Epithelial cell of esophagus (primary cell): ENCODE data around the gene VLDLR.

Experiments
- DNase-seq: peaks from one replicate; pipeline ENCODE4 v3.0.0; 2010; ENCODE audit warnings: low read depth
- H3K4me3 ChIP-seq: 2 replicates; pipeline ENCODE4 v1.5.1; 2011; ENCODE audit warnings: mild to moderate bottlenecking, low read length, control low read depth
- CTCF ChIP-seq: IDR thresholded peaks from 2 replicates; pipeline ENCODE4 v1.5.1; 2011; ENCODE audit warnings: low read depth, mild to moderate bottlenecking, low read length, control low read depth, inconsistent platforms; ENCODE audit not compliant: insufficient read depth; ENCODE audit errors: missing control alignments

The VLDLR gene

GRCh38 chr9:2628919-2629318 lies 7.3 kb downstream of the VLDLR start:
- DNase-seq: peak; percentile 72
- H3K4me3 ChIP-seq: no peak overlapping the region
- TF ChIP-seq CTCF: no peak

- no peak for TF ChIP-seq CTCF
- DNase-seq: no peak
These were observed 8.6 kb downstream of the VLDLR start for GRCh38 chr9:2630158-2630557.

GRCh38 chr9:2631263-2631662 lies 9.7 kb downstream of the VLDLR start:
- H3K4me3 ChIP-seq: no peak overlapping the region
- no peak for DNase-seq
- no peak for TF ChIP-seq CTCF

More at GRCh38 chr9:2630158-2630557, 8.6 kb downstream of the VLDLR start:
- no peak overlapping the region for H3K4me3 ChIP-seq

- TF ChIP-seq CTCF: no peak
- no peak for DNase-seq
- H3K4me3 ChIP-seq: no peak overlapping the region
These were observed 12.6 kb downstream of the VLDLR start for GRCh38 chr9:2634153-2634552.

- no peak for TF ChIP-seq CTCF
These were observed 13.2 kb downstream of the VLDLR start for GRCh38 chr9:2634818-2635217.

GRCh38 chr9:2635922-2636321 lies 14.3 kb downstream of the VLDLR start:
- DNase-seq: no peak
- no peak overlapping the region for H3K4me3 ChIP-seq
- TF ChIP-seq CTCF: no peak

More at GRCh38 chr9:2634818-2635217, 13.2 kb downstream of the VLDLR start:
- no peak for DNase-seq
- no peak overlapping the region for H3K4me3 ChIP-seq

GRCh38 chr9:2637390-2637789 lies 15.8 kb downstream of the VLDLR start:
- DNase-seq: no peak
- no peak for TF ChIP-seq CTCF

More at GRCh38 chr9:2637390-2637789, 15.8 kb downstream of the VLDLR start:
- no peak overlapping the region for H3K4me3 ChIP-seq
